HCT116 (cell line): ENCODE results near the gene BTBD10. TPM values are rescaled to one million over a fixed set of nuclear protein-coding genes. Genes with fewer than 3 reads are reported as not detected.
A peak's percentile ranks its signal among the peaks of the same experiment; 100 is the strongest.

Experiments
- ATAC-seq: fragments of 200-7000 bp; cut with Tn5 transposase; 2 replicates; pipeline ENCODE4 v1.9.1; 2020; ENCODE audit warnings: mild to moderate bottlenecking, moderate library complexity
- BruUV-seq: library from RNA; stranded (reverse); fragments of 400-500 nt; replicated peaks from 2 replicates; lab custom pipeline; 2021; lab: Mats Ljungman, UMichigan
- CTCF ChIA-PET: fragments of 300-600 bp; sonication (Branson Sonifier 250); formaldehyde crosslinking; loops from one replicate; lab custom pipeline; 2021; ENCODE audit warnings: antibody characterized with exemption; lab: Charles Lee
- POLR2A ChIA-PET: fragments of 300-600, 350-600 bp; sonication (Branson Sonifier 250); formaldehyde crosslinking; loops from one replicate; lab custom pipeline; 2021; ENCODE audit warnings: antibody characterized with exemption; lab: Charles Lee
- RAD21 ChIA-PET, 2 experiments: fragments of 300-600 bp; sonication (Branson Sonifier 250); formaldehyde crosslinking; loops; one replicate each; lab custom pipeline; 2023; ENCODE audit warnings: low total read pairs in 2 of 2; ENCODE audit not compliant: uncharacterized antibody in 2 of 2, unreplicated experiment in 2 of 2, low non-redundant PET in 1 of 2; lab: Charles Lee
- DNase-seq: peaks from one replicate; pipeline ENCODE4 v3.0.0-alpha.2; 2010; ENCODE audit warnings: low read depth, low spot score
- H2AFZ ChIP-seq: fragments of 200-600 bp; shearing (Covaris generic), sonication (generic); 2 replicates; pipeline ENCODE4 v1.6.1; 2017; ENCODE audit warnings: low read depth, mixed run types, mixed read lengths, antibody characterized with exemption, low read length; ENCODE audit not compliant: poor library complexity, severe bottlenecking
- H3K27ac ChIP-seq: 2 replicates; pipeline ENCODE4 v1.5.1; 2012; ENCODE audit warnings: low read depth, low read length
- H3K27me3 ChIP-seq: fragments of 200-600 bp; sonication (generic); 2 replicates; pipeline ENCODE4 v1.6.1; 2016; ENCODE audit warnings: mixed run types, low read length, mixed read lengths; ENCODE audit not compliant: insufficient read depth
- H3K36me3 ChIP-seq, 2 experiments: fragments of 200-500 bp in 1 of 2; fragments of 200-600 bp in 1 of 2; sonication (Bioruptor generic) in 1 of 2; sonication (generic) in 1 of 2; 2 replicates each; pipeline versions ENCODE4 v1.5.1 to v1.6.1; 2014 to 2016; ENCODE audit warnings: low read length in 2 of 2, inconsistent platforms in 1 of 2, mixed read lengths in 1 of 2, mixed run types in 1 of 2; ENCODE audit not compliant: insufficient read depth in 2 of 2, control insufficient read depth in 1 of 2
- H3K4me1 ChIP-seq, 2 experiments: fragments of 200-600 bp in 1 of 2; sonication (generic) in 1 of 2; 2 replicates each; pipeline versions ENCODE4 v1.5.1 to v1.6.1; 2012 to 2017; ENCODE audit warnings: low read length in 2 of 2, inconsistent platforms in 1 of 2, mild to moderate bottlenecking in 1 of 2, mixed read lengths in 1 of 2, mixed run types in 1 of 2, moderate library complexity in 1 of 2; ENCODE audit not compliant: insufficient read depth in 2 of 2, control insufficient read depth in 1 of 2
- H3K4me2 ChIP-seq: fragments of 200-600 bp; sonication (generic); 2 replicates; pipeline ENCODE4 v1.6.1; 2017; ENCODE audit warnings: mixed run types, low read length, mixed read lengths
- H3K4me3 ChIP-seq, 2 experiments: fragments of 200-600 bp in 1 of 2; sonication (generic) in 1 of 2; replicated peaks in 1 of 2; 2 replicates each; pipeline ENCODE4 v1.5.1; 2011 to 2016; ENCODE audit warnings: low read length in 2 of 2, control low read depth in 1 of 2, low read depth in 1 of 2, mild to moderate bottlenecking in 1 of 2, mixed read lengths in 1 of 2, mixed run types in 1 of 2
- H3K79me2 ChIP-seq: fragments of 200-600 bp; sonication (generic); 2 replicates; pipeline ENCODE4 v1.6.1; 2017; ENCODE audit warnings: mild to moderate bottlenecking, mixed run types, low read length, moderate library complexity, mixed read lengths; ENCODE audit not compliant: insufficient read depth
- H3K9ac ChIP-seq: fragments of 200-600 bp; sonication (generic); 2 replicates; pipeline ENCODE4 v1.6.1; 2016; ENCODE audit warnings: low read length, mixed read lengths
- H3K9me2 ChIP-seq: fragments of 200-600 bp; sonication (generic), shearing (Covaris generic); 2 replicates; pipeline ENCODE4 v1.6.1; 2017; ENCODE audit warnings: mixed run types, mild to moderate bottlenecking, moderate library complexity; ENCODE audit not compliant: insufficient read depth
- H3K9me3 ChIP-seq, 2 experiments: fragments of 200-500 bp in 1 of 2; fragments of 200-600 bp in 1 of 2; sonication (Bioruptor generic) in 1 of 2; sonication (generic) in 1 of 2; 2 replicates each; pipeline ENCODE4 v1.6.1; 2014 to 2017; ENCODE audit warnings: low read length in 2 of 2, mixed read lengths in 2 of 2, inconsistent platforms in 1 of 2, low read depth in 1 of 2, mild to moderate bottlenecking in 1 of 2, mixed run types in 1 of 2, moderate library complexity in 1 of 2; ENCODE audit not compliant: control insufficient read depth in 1 of 2, insufficient read depth in 1 of 2
- H4K20me1 ChIP-seq: fragments of 200-600 bp; sonication (generic), shearing (Covaris generic); 2 replicates; pipeline ENCODE4 v1.6.1; 2017; ENCODE audit warnings: mixed run types, mild to moderate bottlenecking, moderate library complexity; ENCODE audit not compliant: insufficient read depth
- CBX3 ChIP-seq: IDR thresholded peaks from 2 replicates; pipeline ENCODE4 v1.6.1; 2012; ENCODE audit warnings: low read depth
- CEBPB ChIP-seq: IDR thresholded peaks from 2 replicates; pipeline ENCODE4 v1.6.1; 2012; ENCODE audit warnings: low read depth
- EGR1 ChIP-seq: IDR thresholded peaks from 2 replicates; pipeline ENCODE4 v1.6.1; 2012; ENCODE audit warnings: low read depth
- ELF1 ChIP-seq: IDR thresholded peaks from 2 replicates; pipeline ENCODE4 v1.6.1; 2012; ENCODE audit warnings: low read depth, borderline replicate concordance
- EZH2phosphoT487 ChIP-seq: fragments of 200-600 bp; IDR thresholded peaks from 2 replicates; pipeline ENCODE4 v1.6.1; 2018; ENCODE audit warnings: antibody characterized with exemption, borderline replicate concordance
- JUND ChIP-seq: IDR thresholded peaks from 2 replicates; pipeline ENCODE4 v1.6.1; 2012
- MAX ChIP-seq: IDR thresholded peaks from 2 replicates; pipeline ENCODE4 v1.6.1; 2012
- POLR2AphosphoS5 ChIP-seq: IDR thresholded peaks from 2 replicates; pipeline ENCODE4 v1.6.1; 2011; ENCODE audit warnings: mild to moderate bottlenecking, low read depth, low read length, moderate library complexity
- RAD21 ChIP-seq: IDR thresholded peaks from 2 replicates; pipeline ENCODE4 v1.6.1; 2012; ENCODE audit warnings: low read depth, mild to moderate bottlenecking
- REST ChIP-seq: IDR thresholded peaks from 2 replicates; pipeline ENCODE4 v1.6.1; 2012; ENCODE audit warnings: low read depth
- SIN3A ChIP-seq: IDR thresholded peaks from 2 replicates; pipeline ENCODE4 v1.6.1; 2012; ENCODE audit warnings: low read depth
- SP1 ChIP-seq: IDR thresholded peaks from 2 replicates; pipeline ENCODE4 v1.6.1; 2012; ENCODE audit warnings: low read depth
- SRF ChIP-seq: IDR thresholded peaks from 2 replicates; pipeline ENCODE4 v1.6.1; 2012; ENCODE audit warnings: low read depth
- TCF7L2 ChIP-seq: IDR thresholded peaks from 2 replicates; pipeline ENCODE4 v1.7.0; 2011; ENCODE audit warnings: borderline replicate concordance, inconsistent platforms; ENCODE audit not compliant: insufficient read depth, insufficient read length; ENCODE audit errors: extremely low read depth
- ZFX ChIP-seq: fragments of 450-650 bp; IDR thresholded peaks from 2 replicates; pipeline ENCODE4 v1.6.1; 2017
- ZNF274 ChIP-seq: fragments of 200-500 bp; sonication (Bioruptor generic); IDR thresholded peaks from 2 replicates; pipeline ENCODE4 v1.6.1; 2014; ENCODE audit warnings: mild to moderate bottlenecking, low read depth, low read length, inconsistent platforms
- intact Hi-C: fragments of 100-400 bp; cut with micrococcal nuclease; formaldehyde crosslinking; loops from 2 replicates; pipeline ENCODE4 v1.10.0; 2022
- total RNA-seq: library from RNA; stranded (reverse); gene quantifications from one replicate; pipeline ENCODE4 v1.2.1, GENCODE V29; 2021; ENCODE audit not compliant: unreplicated experiment
- TF ChIP-seq, protein P1 (sequence below): IDR thresholded peaks from 2 replicates; pipeline ENCODE4 v1.6.1; 2012
- TF ChIP-seq, protein P2 (sequence below), 3 experiments: fragments of 200-600 bp in 1 of 3; sonication (generic) in 1 of 3; IDR thresholded peaks in 2 of 3; conservative IDR thresholded peaks in 1 of 3; 2 replicates each; pipeline ENCODE4 v1.5.1; 2012 to 2017; ENCODE audit warnings: low read depth in 2 of 3, low read length in 2 of 3, antibody characterized with exemption in 1 of 3, borderline replicate concordance in 1 of 3, control low read depth in 1 of 3, mild to moderate bottlenecking in 1 of 3, mixed read lengths in 1 of 3, mixed run types in 1 of 3, moderate library complexity in 1 of 3; ENCODE audit not compliant: insufficient read depth in 1 of 3

Gene BTBD10
- total RNA-seq, 1 experiment from 2014 or later, result 17.0 TPM

DNA sequence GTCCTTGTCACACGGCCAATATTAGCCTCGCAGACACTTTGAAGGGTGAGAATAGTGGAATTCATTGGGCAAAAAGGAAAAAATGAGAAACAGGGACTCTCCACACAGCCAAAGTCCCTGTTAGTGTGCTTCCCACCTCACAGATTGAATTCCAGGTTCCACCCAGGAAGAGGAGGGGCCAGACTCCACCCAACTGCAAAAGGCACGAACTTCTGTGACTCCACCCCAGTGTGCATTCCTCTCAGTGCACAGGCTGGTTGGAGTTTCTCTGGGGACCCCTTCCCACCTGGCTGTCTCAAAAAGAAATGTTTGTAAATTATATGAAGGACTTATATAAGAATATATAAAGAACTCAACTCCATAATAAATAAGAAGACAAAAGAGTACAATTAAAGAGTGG is 12.1 kb upstream of the BTBD10 start:
- Histone ChIP-seq H3K27me3 (no peaks in the 10 kb centered on the region), H3K9ac (no peak overlapping the region), H3K9me3 (no peaks in the 10 kb centered on the region), H3K79me2 (no peaks in the 10 kb centered on the region), H3K4me3 (no peak overlapping the region), H4K20me1 (no peaks in the 10 kb centered on the region), H3K4me2 (no peak overlapping the region), H2AFZ (no peak overlapping the region), H3K36me3 (no peaks in the 10 kb centered on the region), H3K4me1 (no peaks in the 10 kb centered on the region; a peak in 1 of 4 replicates), H3K9me2 (no peaks in the 10 kb centered on the region; the same call in 1 of the 2 replicates), H3K27ac (no peak overlapping the region)
- POLR2A ChIA-PET, result no interaction called here
- CTCF ChIA-PET, result no interaction called here
- DNase-seq, result no peak
- TF ChIP-seq ZNF274, result no peak
- no peak for TF ChIP-seq REST
- TF ChIP-seq SIN3A, result no peak
- no peak for TF ChIP-seq EZH2phosphoT487
- TF ChIP-seq POLR2AphosphoS5, result no peak
- TF ChIP-seq CEBPB, result no peak
- no peak for TF ChIP-seq ELF1
- TF ChIP-seq, protein P1, sequence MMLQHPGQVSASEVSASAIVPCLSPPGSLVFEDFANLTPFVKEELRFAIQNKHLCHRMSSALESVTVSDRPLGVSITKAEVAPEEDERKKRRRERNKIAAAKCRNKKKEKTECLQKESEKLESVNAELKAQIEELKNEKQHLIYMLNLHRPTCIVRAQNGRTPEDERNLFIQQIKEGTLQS, result no peak
- TF ChIP-seq SRF, result no peak
- no peak for TF ChIP-seq ZFX
- TF ChIP-seq MAX, result no peak
- no peak for TF ChIP-seq RAD21
- TF ChIP-seq EGR1, result no peak
- no peak for TF ChIP-seq TCF7L2
- no peak for TF ChIP-seq CBX3
- TF ChIP-seq, protein P2, sequence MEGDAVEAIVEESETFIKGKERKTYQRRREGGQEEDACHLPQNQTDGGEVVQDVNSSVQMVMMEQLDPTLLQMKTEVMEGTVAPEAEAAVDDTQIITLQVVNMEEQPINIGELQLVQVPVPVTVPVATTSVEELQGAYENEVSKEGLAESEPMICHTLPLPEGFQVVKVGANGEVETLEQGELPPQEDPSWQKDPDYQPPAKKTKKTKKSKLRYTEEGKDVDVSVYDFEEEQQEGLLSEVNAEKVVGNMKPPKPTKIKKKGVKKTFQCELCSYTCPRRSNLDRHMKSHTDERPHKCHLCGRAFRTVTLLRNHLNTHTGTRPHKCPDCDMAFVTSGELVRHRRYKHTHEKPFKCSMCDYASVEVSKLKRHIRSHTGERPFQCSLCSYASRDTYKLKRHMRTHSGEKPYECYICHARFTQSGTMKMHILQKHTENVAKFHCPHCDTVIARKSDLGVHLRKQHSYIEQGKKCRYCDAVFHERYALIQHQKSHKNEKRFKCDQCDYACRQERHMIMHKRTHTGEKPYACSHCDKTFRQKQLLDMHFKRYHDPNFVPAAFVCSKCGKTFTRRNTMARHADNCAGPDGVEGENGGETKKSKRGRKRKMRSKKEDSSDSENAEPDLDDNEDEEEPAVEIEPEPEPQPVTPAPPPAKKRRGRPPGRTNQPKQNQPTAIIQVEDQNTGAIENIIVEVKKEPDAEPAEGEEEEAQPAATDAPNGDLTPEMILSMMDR (IDR thresholded peaks at IDR 0.05 in 2 of 3, conservative IDR thresholded peaks at IDR 0.05 in 1 of 3; ENCODE audit: borderline replicate concordance in 1 of 3, insufficient read depth in 1 of 3, low read depth in 2 of 3, low read length in 2 of 3), result no peak
- TF ChIP-seq JUND, result no peak
- TF ChIP-seq SP1, result no peak
- RAD21 ChIA-PET, result no interaction called here
- ATAC-seq, result peak; percentile 54; the same call in 1 of the 2 replicates
- BruUV-seq, result no TSS peak
- intact Hi-C loops, result no loop called here
